Measurements from ENCODE around the gene FN3KRP. TPM values are rescaled to one million over a fixed set of nuclear protein-coding genes. Genes with fewer than 3 reads are reported as not detected.

FN3KRP gene
- total RNA-seq, 1 experiment from 2014 or later = 19.7 TPM

- TF ChIP-seq, protein P1, sequence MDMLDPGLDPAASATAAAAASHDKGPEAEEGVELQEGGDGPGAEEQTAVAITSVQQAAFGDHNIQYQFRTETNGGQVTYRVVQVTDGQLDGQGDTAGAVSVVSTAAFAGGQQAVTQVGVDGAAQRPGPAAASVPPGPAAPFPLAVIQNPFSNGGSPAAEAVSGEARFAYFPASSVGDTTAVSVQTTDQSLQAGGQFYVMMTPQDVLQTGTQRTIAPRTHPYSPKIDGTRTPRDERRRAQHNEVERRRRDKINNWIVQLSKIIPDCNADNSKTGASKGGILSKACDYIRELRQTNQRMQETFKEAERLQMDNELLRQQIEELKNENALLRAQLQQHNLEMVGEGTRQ (CRISPR knock-in tag; IDR thresholded peaks at IDR 0.05) = no peak
- no peak for TF ChIP-seq TEAD4 (CRISPR knock-in tag; IDR thresholded peaks at IDR 0.05)
- TF ChIP-seq TEAD1 (CRISPR knock-in tag; IDR thresholded peaks at IDR 0.05) = no peak
- TF ChIP-seq CREM (CRISPR knock-in tag; IDR thresholded peaks at IDR 0.05) = no peak
Observed at GRCh38 chr17:82703036-82703745, 13.3 kb upstream of the FN3KRP start (continued).

DNA sequence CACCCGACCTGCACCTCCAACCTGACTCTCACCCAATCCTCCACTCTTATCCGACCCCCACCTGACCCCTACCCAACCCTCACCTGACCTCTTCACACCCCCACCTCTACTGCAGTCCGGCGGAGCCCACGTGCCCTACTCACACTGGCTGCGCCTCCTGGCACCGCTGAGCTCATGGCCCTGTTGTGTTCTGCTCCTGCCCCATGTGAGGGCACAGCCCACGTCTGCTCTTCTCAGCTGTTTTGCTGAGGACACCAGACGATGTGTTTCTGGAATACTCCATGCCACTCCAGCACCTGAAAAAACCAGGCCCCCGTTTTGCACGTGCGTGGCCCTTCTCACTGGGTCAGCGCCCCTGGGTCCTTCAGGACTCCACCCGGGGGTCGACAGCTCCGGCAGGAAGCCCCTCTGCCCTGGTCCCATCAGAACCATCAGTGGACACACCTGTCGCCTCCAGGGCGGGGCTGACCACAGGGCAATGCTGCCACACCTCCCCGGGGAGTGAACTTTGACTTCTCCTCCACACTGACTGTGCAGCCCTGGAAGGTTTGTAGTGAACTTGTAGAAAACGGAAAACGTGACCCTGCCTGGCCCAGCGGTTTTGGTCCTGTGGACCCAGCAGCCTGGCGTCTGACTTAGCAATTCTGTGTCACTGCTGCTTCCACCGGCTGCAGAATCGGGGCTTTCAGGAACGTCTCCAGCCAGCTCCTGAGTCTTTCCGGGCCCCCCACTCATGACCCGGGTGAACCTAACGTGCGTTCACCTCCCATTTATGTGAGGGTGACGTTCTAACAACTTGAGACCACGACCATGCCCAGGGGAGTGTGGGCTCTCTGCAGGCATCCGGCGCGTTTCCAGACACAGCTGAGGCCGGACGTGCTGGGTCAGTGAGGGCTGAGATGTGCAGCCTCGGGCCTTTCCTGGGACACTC, 12.3 kb upstream of the FN3KRP start:
- DNase-seq (ENCODE audit: low spot score) = no peak
- ChIA-PET POLR2A (no interaction called here), CTCF (no interaction called here)
- Mint-ChIP-seq H3K4me3 (no peak overlapping the region), H3K36me3 (no peaks in the 10 kb centered on the region), H3K9me3 (no peaks in the 10 kb centered on the region), H3K27ac (no peak overlapping the region), H3K4me1 (no peaks in the 10 kb centered on the region), H3K27me3 (ENCODE audit: low read depth) (peaks cover 20% of the 10 kb centered on the region)
- TF ChIP-seq AFF4 (CRISPR knock-in tag; IDR thresholded peaks at IDR 0.05; ENCODE audit: borderline replicate concordance) (no peak), GRHL2 (CRISPR knock-in tag; IDR thresholded peaks at IDR 0.05; ENCODE audit: insufficient replicate concordance, severe bottlenecking) (no peak), NFYB (CRISPR knock-in tag; conservative IDR thresholded peaks at IDR 0.05; ENCODE audit: low read depth) (no peak), NFATC4 (CRISPR knock-in tag; IDR thresholded peaks at IDR 0.05) (no peak), ATF3 (CRISPR knock-in tag; conservative IDR thresholded peaks at IDR 0.05) (no peak), RELA (CRISPR knock-in tag; IDR thresholded peaks at IDR 0.05; ENCODE audit: borderline replicate concordance) (no peak), CREM (CRISPR knock-in tag; IDR thresholded peaks at IDR 0.05) (no peak), MXD4 (CRISPR knock-in tag; IDR thresholded peaks at IDR 0.05; ENCODE audit: borderline replicate concordance) (no peak), SMAD4 (CRISPR knock-in tag; IDR thresholded peaks at IDR 0.05) (no peak), ZNF423 (CRISPR knock-in tag; IDR thresholded peaks at IDR 0.05) (no peak), ZNF396 (CRISPR knock-in tag; IDR thresholded peaks at IDR 0.05; ENCODE audit: borderline replicate concordance) (no peak)
- TF ChIP-seq, protein P2, sequence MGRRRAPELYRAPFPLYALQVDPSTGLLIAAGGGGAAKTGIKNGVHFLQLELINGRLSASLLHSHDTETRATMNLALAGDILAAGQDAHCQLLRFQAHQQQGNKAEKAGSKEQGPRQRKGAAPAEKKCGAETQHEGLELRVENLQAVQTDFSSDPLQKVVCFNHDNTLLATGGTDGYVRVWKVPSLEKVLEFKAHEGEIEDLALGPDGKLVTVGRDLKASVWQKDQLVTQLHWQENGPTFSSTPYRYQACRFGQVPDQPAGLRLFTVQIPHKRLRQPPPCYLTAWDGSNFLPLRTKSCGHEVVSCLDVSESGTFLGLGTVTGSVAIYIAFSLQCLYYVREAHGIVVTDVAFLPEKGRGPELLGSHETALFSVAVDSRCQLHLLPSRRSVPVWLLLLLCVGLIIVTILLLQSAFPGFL (CRISPR knock-in tag; IDR thresholded peaks at IDR 0.05; ENCODE audit: borderline replicate concordance) = no peak
- TF ChIP-seq, protein P3, sequence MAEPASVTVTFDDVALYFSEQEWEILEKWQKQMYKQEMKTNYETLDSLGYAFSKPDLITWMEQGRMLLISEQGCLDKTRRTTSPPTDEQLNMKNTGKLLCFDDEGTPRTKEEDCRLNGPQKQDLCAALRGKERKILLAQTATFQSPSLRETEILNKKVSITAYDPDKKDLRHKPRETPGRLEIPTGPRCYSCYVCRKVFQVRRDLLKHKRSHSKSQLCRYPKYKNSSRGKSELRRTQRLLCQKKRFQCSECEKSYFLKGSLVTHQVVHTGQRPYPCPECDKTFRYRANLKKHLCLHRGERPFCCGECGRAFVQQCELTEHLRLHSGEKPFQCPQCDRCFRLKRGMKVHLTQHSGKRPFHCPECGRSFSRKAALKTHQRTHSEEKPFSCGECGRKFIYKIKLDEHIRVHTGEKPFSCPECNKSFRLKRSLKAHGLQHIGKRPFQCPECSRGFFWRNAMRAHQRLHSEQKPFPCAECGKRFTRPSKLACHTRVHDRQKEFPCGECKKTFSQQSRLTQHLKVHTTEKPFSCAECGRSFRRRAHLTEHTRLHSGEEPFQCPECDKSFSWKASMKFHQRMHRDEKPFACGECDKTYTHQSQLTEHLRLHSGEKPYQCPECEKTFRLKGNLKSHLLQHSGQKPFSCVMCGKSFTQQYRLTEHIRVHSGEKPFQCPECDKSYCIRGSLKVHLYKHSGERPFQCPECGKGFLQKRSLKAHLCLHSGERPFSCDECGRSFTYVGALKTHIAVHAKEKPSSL (CRISPR knock-in tag; conservative IDR thresholded peaks at IDR 0.05) = no peak
- TF ChIP-seq, protein P4, sequence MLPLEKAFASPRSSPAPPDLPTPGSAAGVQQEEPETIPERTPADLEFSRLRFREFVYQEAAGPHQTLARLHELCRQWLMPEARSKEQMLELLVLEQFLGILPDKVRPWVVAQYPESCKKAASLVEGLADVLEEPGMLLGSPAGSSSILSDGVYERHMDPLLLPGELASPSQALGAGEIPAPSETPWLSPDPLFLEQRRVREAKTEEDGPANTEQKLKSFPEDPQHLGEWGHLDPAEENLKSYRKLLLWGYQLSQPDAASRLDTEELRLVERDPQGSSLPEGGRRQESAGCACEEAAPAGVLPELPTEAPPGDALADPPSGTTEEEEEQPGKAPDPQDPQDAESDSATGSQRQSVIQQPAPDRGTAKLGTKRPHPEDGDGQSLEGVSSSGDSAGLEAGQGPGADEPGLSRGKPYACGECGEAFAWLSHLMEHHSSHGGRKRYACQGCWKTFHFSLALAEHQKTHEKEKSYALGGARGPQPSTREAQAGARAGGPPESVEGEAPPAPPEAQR (CRISPR knock-in tag; IDR thresholded peaks at IDR 0.05) = no peak
- TF ChIP-seq, protein P5, sequence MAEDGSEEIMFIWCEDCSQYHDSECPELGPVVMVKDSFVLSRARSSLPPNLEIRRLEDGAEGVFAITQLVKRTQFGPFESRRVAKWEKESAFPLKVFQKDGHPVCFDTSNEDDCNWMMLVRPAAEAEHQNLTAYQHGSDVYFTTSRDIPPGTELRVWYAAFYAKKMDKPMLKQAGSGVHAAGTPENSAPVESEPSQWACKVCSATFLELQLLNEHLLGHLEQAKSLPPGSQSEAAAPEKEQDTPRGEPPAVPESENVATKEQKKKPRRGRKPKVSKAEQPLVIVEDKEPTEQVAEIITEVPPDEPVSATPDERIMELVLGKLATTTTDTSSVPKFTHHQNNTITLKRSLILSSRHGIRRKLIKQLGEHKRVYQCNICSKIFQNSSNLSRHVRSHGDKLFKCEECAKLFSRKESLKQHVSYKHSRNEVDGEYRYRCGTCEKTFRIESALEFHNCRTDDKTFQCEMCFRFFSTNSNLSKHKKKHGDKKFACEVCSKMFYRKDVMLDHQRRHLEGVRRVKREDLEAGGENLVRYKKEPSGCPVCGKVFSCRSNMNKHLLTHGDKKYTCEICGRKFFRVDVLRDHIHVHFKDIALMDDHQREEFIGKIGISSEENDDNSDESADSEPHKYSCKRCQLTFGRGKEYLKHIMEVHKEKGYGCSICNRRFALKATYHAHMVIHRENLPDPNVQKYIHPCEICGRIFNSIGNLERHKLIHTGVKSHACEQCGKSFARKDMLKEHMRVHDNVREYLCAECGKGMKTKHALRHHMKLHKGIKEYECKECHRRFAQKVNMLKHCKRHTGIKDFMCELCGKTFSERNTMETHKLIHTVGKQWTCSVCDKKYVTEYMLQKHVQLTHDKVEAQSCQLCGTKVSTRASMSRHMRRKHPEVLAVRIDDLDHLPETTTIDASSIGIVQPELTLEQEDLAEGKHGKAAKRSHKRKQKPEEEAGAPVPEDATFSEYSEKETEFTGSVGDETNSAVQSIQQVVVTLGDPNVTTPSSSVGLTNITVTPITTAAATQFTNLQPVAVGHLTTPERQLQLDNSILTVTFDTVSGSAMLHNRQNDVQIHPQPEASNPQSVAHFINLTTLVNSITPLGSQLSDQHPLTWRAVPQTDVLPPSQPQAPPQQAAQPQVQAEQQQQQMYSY (CRISPR knock-in tag; IDR thresholded peaks at IDR 0.05) = no peak
- no peak for ATAC-seq

All from WTC11 (cell line).